Uterus (tissue), 4 donors: ENCODE measurements around the gene ATP6V1E1. TPM values are rescaled to one million over a fixed set of nuclear protein-coding genes. Genes with fewer than 3 reads are reported as not detected.
A peak's percentile ranks its signal among the peaks of the same experiment; 100 is the strongest.

Source experiments
- DNase-seq, 2 donors: peaks; one replicate each; pipeline ENCODE4 v3.0.0-alpha.2; 2019 to 2020
- H3K27ac ChIP-seq, 2 donors: fragments of 200-600 bp; sonication (generic); 1 replicate in 1 of 2; 2 replicates in 1 of 2; pipeline ENCODE4 v1.5.1; 2016 to 2018
- H3K27me3 ChIP-seq, 2 donors: fragments of 200-600 bp; sonication (generic); one replicate each; pipeline ENCODE4 v1.5.1; 2018 to 2019; ENCODE audit warnings: control low read depth in 1 of 2
- H3K36me3 ChIP-seq, 2 donors: fragments of 200-600 bp; sonication (generic); one replicate each; pipeline ENCODE4 v1.5.1; 2019; ENCODE audit warnings: control low read depth in 1 of 2
- H3K4me1 ChIP-seq, 2 donors: fragments of 200-600 bp; sonication (generic); one replicate each; pipeline ENCODE4 v1.5.1; 2018 to 2019; ENCODE audit warnings: control low read depth in 1 of 2
- H3K4me3 ChIP-seq, 2 donors: fragments of 200-600 bp; sonication (generic); 1 replicate in 1 of 2; 2 replicates in 1 of 2; pipeline ENCODE4 v1.5.1; 2018 to 2019; ENCODE audit warnings: mild to moderate bottlenecking in 1 of 2
- H3K9me3 ChIP-seq, 2 donors: fragments of 200-600 bp; sonication (generic); one replicate each; pipeline ENCODE4 v1.5.1; 2019; ENCODE audit warnings: control low read depth in 1 of 2
- POLR2A ChIP-seq, 2 donors: fragments of 450-650 bp; IDR thresholded peaks; one replicate each; pipeline ENCODE4 v1.6.1; 2016; ENCODE audit warnings: antibody characterized with exemption in 2 of 2, mild to moderate bottlenecking in 1 of 2, moderate library complexity in 1 of 2
- intact Hi-C: fragments of 100-400 bp; cut with DNase I; formaldehyde crosslinking; loops from one replicate; pipeline ENCODE4 v1.15.1; 2023; ENCODE audit warnings: low total_unique reads
- total RNA-seq, 4 donors: library from RNA; depleted of rRNA in 3 of 4; stranded (reverse); fragments of >200 nt in 3 of 4; gene quantifications; one replicate each; pipeline versions ENCODE4 v1.1.0 to v1.2.4, GENCODE V29; 2014 to 2023
- TF ChIP-seq, protein P1 (sequence below), 4 experiments: fragments of 200-600 bp in 2 of 4; fragments of 450-650 bp in 2 of 4; sonication (generic) in 2 of 4; IDR thresholded peaks; one replicate each; pipeline ENCODE4 v1.5.1; 2016 to 2019; ENCODE audit warnings: antibody characterized with exemption in 4 of 4, mild to moderate bottlenecking in 2 of 4, moderate library complexity in 1 of 4
- donor health status: DM: yes; HTN: yes; CAD: no.

The ATP6V1E1 gene
- total RNA-seq, 4 donors from 2014 or later = 88.7 to 147 (median 121) TPM

DNA sequence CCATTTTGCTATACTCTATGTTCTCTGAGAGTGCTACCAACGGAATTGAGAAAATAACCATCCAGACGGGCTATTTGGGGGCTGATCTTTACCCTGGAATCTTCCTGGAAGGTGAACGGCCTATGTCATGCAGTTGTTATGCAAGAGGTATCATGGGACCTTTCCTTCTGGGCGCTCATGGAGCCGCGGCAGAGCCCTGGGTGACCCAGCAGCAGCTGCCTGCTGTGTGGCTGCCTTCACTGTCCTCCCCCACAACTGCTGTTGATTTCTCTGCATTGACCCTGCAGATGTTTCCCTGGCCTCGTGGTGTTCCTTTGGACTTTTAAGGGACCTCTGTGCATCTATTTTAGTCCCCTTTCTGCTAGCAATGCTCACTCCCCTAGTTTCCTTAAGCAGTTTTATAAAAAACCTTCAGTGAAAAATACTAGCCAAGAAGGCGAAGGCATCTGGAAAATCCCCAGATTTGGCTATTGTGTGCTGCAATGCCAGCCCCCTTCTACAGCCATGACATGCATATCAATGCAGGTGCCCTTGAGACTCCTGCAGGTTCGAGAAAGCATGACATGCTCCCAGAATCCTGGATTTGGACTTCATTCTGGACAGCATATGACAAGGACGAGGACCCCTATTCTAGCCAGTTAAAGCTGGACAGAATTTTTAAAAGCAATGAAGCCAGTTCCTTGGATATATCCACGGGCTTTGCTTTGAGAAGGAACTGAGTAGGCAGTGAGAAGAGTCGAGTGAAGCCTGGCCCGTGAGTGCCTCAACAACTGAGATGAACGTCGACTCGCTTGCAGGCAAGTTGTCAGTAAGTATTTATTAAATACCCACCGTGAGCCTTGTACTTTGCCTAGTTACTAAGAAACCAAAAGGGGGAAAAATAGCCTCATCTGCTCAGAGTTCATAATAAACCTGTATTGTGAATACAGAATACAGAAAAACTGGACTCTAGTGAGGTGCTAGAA, 65.4 kb downstream of the ATP6V1E1 start, which contains the start of gene SLC25A18:
Gene SLC25A18, plus strand, starts transcription at position 593 of the 965 bp plus-strand sequence. CDS start 16,447 bp downstream, outside the sequence.
- intact Hi-C loops = no loop called here
- Histone ChIP-seq H3K36me3 (no peaks in the 10 kb centered on the region), H3K9me3 (no peaks in the 10 kb centered on the region), H3K27me3 (no peaks in the 10 kb centered on the region), H3K4me1 (peaks cover 0 to 4% of the 10 kb centered on the region in 2 donors), H3K4me3 (no peak within 1 kb of the TSS), H3K27ac (peak within 1 kb of the TSS; percentile 76)
- DNase-seq = peak; percentile 66 to 70
- no peak for TF ChIP-seq POLR2A (IDR thresholded peaks at IDR 0.05)
- TF ChIP-seq, protein P1, sequence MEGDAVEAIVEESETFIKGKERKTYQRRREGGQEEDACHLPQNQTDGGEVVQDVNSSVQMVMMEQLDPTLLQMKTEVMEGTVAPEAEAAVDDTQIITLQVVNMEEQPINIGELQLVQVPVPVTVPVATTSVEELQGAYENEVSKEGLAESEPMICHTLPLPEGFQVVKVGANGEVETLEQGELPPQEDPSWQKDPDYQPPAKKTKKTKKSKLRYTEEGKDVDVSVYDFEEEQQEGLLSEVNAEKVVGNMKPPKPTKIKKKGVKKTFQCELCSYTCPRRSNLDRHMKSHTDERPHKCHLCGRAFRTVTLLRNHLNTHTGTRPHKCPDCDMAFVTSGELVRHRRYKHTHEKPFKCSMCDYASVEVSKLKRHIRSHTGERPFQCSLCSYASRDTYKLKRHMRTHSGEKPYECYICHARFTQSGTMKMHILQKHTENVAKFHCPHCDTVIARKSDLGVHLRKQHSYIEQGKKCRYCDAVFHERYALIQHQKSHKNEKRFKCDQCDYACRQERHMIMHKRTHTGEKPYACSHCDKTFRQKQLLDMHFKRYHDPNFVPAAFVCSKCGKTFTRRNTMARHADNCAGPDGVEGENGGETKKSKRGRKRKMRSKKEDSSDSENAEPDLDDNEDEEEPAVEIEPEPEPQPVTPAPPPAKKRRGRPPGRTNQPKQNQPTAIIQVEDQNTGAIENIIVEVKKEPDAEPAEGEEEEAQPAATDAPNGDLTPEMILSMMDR (IDR thresholded peaks at IDR 0.05) = no peak

DNA sequence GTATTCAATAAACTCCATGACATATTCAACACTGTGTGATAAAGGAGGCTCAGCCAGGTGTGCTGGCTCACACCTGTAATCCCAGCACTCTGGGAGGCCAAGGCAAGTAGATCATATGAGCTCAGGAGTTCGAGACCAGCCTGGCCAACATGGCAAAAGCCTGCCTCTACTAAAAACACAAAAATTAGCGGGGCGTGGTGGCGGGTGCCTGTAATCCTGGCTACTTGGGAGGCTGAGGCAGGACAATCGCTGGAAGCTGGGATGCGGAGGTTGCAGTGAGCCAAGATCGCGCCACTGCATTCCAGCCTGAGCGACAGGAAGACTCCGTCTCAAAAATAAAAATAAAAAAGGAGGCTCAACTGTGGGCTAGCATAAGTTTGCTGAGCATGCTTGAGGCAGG, 69.4 kb downstream of the ATP6V1E1 start:
- Histone ChIP-seq H3K36me3 (no peaks in the 10 kb centered on the region), H3K27ac (no peak overlapping the region), H3K4me3 (no peak overlapping the region), H3K27me3 (no peaks in the 10 kb centered on the region), H3K4me1 (peaks cover 0 to 4% of the 10 kb centered on the region in 2 donors), H3K9me3 (no peaks in the 10 kb centered on the region)
- TF ChIP-seq, protein P1 (IDR thresholded peaks at IDR 0.05) = no peak
- no peak for TF ChIP-seq POLR2A (IDR thresholded peaks at IDR 0.05)
- intact Hi-C loops = no loop called here
- no peak for DNase-seq

GRCh38 chr22:17554814-17555213, 73.7 kb downstream of the ATP6V1E1 start:
- no peak for TF ChIP-seq POLR2A (IDR thresholded peaks at IDR 0.05)
- TF ChIP-seq, protein P1 (IDR thresholded peaks at IDR 0.05) = no peak
- Histone ChIP-seq H3K4me1 (no peaks in the 10 kb centered on the region), H3K9me3 (no peaks in the 10 kb centered on the region), H3K27ac (no peak overlapping the region), H3K4me3 (no peak overlapping the region), H3K36me3 (no peaks in the 10 kb centered on the region), H3K27me3 (no peaks in the 10 kb centered on the region)
- no peak for DNase-seq
- intact Hi-C loops = no loop called here

GRCh38 chr22:17552737-17553136, 75.8 kb downstream of the ATP6V1E1 start:
- Histone ChIP-seq H3K36me3 (no peaks in the 10 kb centered on the region), H3K4me3 (no peak overlapping the region), H3K27me3 (no peaks in the 10 kb centered on the region), H3K4me1 (no peaks in the 10 kb centered on the region), H3K27ac (no peak overlapping the region), H3K9me3 (no peaks in the 10 kb centered on the region)
- DNase-seq = no peak
- TF ChIP-seq, protein P1 (IDR thresholded peaks at IDR 0.05) = no peak
- no peak for TF ChIP-seq POLR2A (IDR thresholded peaks at IDR 0.05)
- intact Hi-C loops = no loop called here

GRCh38 chr22:17549655-17550054, 78.9 kb downstream of the ATP6V1E1 start:
- intact Hi-C loops = no loop called here
- Histone ChIP-seq H3K9me3 (no peaks in the 10 kb centered on the region), H3K36me3 (no peaks in the 10 kb centered on the region), H3K27ac (no peak overlapping the region), H3K27me3 (no peaks in the 10 kb centered on the region), H3K4me3 (no peak overlapping the region), H3K4me1 (no peaks in the 10 kb centered on the region)
- DNase-seq = no peak
- no peak for TF ChIP-seq POLR2A (IDR thresholded peaks at IDR 0.05)
- TF ChIP-seq, protein P1 (IDR thresholded peaks at IDR 0.05) = no peak
